GM13976 (cell line): ENCODE data around the gene N4BP2.

Experiments used
- DNase-seq: peaks from one replicate; pipeline ENCODE4 v3.0.0; 2012; ENCODE audit warnings: low spot score
- CTCF ChIP-seq: IDR thresholded peaks from 2 replicates; pipeline ENCODE4 v1.5.1; 2012; ENCODE audit warnings: borderline replicate concordance, mild to moderate bottlenecking; ENCODE audit not compliant: insufficient read depth; ENCODE audit errors: extremely low read depth, missing control alignments, control extremely low read depth
- in situ Hi-C: fragments of 300-500 bp; cut with MboI; formaldehyde crosslinking; loops from one replicate; pipeline ENCODE4 v1.12.0; 2022; ENCODE audit warnings: low sequenced_read_pairs, mixed read lengths, inconsistent platforms; ENCODE audit not compliant: unreplicated experiment

Gene N4BP2

GRCh38 chr4:40057586-40058091 lies 989 bp downstream of the N4BP2 start:
- DNase-seq: peak; percentile 90
- in situ Hi-C loops: no loop called here

GRCh38 chr4:40058121-40058520 lies 1.5 kb downstream of the N4BP2 start:
- in situ Hi-C loops: no loop called here
- DNase-seq: no peak
- TF ChIP-seq CTCF: no peak

More at GRCh38 chr4:40057586-40058091, 989 bp downstream of the N4BP2 start:
- TF ChIP-seq CTCF: no peak

- no peak for DNase-seq
- TF ChIP-seq CTCF: no peak
- in situ Hi-C loops: no loop called here
These were observed 2.2 kb downstream of the N4BP2 start for GRCh38 chr4:40058854-40059253.

DNA sequence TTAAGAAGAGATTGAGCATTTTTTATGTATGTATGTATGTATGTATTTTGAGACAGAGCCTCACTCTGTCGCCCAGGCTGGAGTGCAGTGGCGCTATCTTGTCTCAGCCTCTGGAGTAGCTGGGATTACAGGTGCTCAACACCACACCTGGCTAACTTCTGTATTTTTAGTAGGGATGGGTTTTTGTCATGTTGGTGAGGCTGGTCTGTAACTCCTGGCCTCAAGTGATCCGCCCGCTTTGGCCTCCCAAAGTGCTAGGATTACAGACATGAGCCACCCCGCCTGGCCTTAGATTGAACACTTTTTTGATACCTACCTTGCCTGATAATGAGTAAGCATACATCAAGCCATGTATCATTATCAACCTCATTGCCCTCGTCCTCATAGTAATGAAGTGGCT lies 2.7 kb downstream of the N4BP2 start:
- in situ Hi-C loops: no loop called here
- no peak for DNase-seq
- no peak for TF ChIP-seq CTCF

DNA sequence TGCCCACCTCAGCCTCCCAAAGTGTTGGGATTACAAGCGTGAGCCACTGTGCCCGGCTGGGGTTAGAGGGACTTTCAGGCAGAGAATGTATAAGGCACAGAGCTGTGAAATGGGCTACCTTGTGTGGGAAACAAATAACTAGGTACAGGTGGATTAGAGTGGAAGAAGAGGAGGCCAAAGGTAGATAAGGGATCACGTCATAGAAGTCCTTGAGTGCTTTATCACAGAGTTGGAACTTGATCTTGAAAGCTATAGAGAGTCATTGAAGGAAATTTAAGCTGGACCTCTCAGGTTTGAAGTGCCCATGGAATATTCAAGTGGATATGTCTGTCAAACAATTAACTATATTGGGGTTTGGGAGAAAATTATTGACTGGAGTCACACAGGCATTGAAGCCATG lies 8.4 kb downstream of the N4BP2 start:
- no peak for TF ChIP-seq CTCF
- in situ Hi-C loops: no loop called here
- DNase-seq: no peak

DNA sequence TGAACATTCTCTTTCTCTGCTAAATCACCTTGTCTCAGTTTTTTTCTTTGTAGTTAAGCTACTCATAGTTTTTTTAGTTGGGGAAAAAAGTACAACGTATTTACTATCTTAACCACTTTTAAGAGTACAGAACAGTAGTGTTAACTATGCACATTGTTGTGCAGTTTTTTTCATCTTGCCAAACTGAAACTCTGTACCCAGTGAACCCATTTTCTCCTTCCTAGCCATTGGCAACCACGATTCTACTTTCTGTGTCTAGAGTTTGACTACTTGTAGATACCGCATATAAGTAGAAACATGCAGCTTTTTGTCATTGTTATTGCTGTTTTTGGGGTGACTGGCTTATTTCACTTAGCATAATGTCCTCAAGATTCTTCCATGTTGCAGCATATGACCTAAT lies 10.0 kb downstream of the N4BP2 start:
- in situ Hi-C loops: no loop called here
- DNase-seq: no peak
- TF ChIP-seq CTCF: no peak

- no peak for DNase-seq
- in situ Hi-C loops: no loop called here
These were observed 13.7 kb downstream of the N4BP2 start for GRCh38 chr4:40070387-40070786.

More at GRCh38 chr4:40070387-40070786, 13.7 kb downstream of the N4BP2 start:
- TF ChIP-seq CTCF: no peak
